ENCODE measurements around the gene AGBL4. TPM values are rescaled to one million over a fixed set of nuclear protein-coding genes. Genes with fewer than 3 reads are reported as not detected.

AGBL4 gene
- total RNA-seq, 1 donor from 2014 or later = not detected

GRCh38 chr1:48608882-48609281, 1414.9 kb downstream of the AGBL4 start:
- DNase-seq (ENCODE audit: low read depth, low spot score) = no peak

- DNase-seq (ENCODE audit: low read depth, low spot score) = no peak
These were observed 1420.5 kb downstream of the AGBL4 start for GRCh38 chr1:48603222-48603621.

GRCh38 chr1:48602349-48602748, 1421.4 kb downstream of the AGBL4 start:
- no peak for DNase-seq (ENCODE audit: low read depth, low spot score)

GRCh38 chr1:48600182-48600581, 1423.6 kb downstream of the AGBL4 start:
- no peak for DNase-seq (ENCODE audit: low read depth, low spot score)

- DNase-seq (ENCODE audit: low read depth, low spot score) = no peak
These were observed 1426.1 kb downstream of the AGBL4 start for GRCh38 chr1:48597663-48598062.

- no peak for DNase-seq (ENCODE audit: low read depth, low spot score)
These were observed 1427.7 kb downstream of the AGBL4 start for GRCh38 chr1:48596046-48596445.

GRCh38 chr1:48595613-48596012, 1428.1 kb downstream of the AGBL4 start:
- no peak for DNase-seq (ENCODE audit: low read depth, low spot score)

- DNase-seq (ENCODE audit: low read depth, low spot score) = no peak
These were observed 1431.4 kb downstream of the AGBL4 start for GRCh38 chr1:48592330-48592729.

- no peak for DNase-seq (ENCODE audit: low read depth, low spot score)
These were observed 1432.6 kb downstream of the AGBL4 start for GRCh38 chr1:48591181-48591580.

- DNase-seq (ENCODE audit: low read depth, low spot score) = no peak
These were observed 1435.7 kb downstream of the AGBL4 start for GRCh38 chr1:48588061-48588460.

GRCh38 chr1:48582408-48582807, 1441.3 kb downstream of the AGBL4 start:
- no peak for DNase-seq (ENCODE audit: low read depth, low spot score)

- no peak for DNase-seq (ENCODE audit: low read depth, low spot score)
These were observed 1442.5 kb downstream of the AGBL4 start for GRCh38 chr1:48581270-48581669.

- no peak for DNase-seq (ENCODE audit: low read depth, low spot score)
These were observed 1447.2 kb downstream of the AGBL4 start for GRCh38 chr1:48576565-48576964.

- no peak for DNase-seq (ENCODE audit: low read depth, low spot score)
These were observed 1451.0 kb downstream of the AGBL4 start for GRCh38 chr1:48572646-48573258.

GRCh38 chr1:48572134-48572533, 1451.6 kb downstream of the AGBL4 start:
- DNase-seq (ENCODE audit: low read depth, low spot score) = no peak

- DNase-seq (ENCODE audit: low read depth, low spot score) = no peak
These were observed 1452.3 kb downstream of the AGBL4 start for GRCh38 chr1:48571303-48571987.

GRCh38 chr1:48570568-48570967, 1453.2 kb downstream of the AGBL4 start:
- DNase-seq (ENCODE audit: low read depth, low spot score) = no peak

- no peak for DNase-seq (ENCODE audit: low read depth, low spot score)
These were observed 1455.3 kb downstream of the AGBL4 start for GRCh38 chr1:48568501-48568900.

GRCh38 chr1:48566492-48566891, 1457.3 kb downstream of the AGBL4 start:
- no peak for DNase-seq (ENCODE audit: low read depth, low spot score)

- DNase-seq (ENCODE audit: low read depth, low spot score) = no peak
These were observed 1460.7 kb downstream of the AGBL4 start for GRCh38 chr1:48563021-48563420.

- no peak for DNase-seq (ENCODE audit: low read depth, low spot score)
These were observed 1462.3 kb downstream of the AGBL4 start for GRCh38 chr1:48561444-48561843.

- no peak for DNase-seq (ENCODE audit: low read depth, low spot score)
These were observed 1463.2 kb downstream of the AGBL4 start for GRCh38 chr1:48560577-48560976.

GRCh38 chr1:48560116-48560515, 1463.6 kb downstream of the AGBL4 start:
- no peak for DNase-seq (ENCODE audit: low read depth, low spot score)
